Esophagus muscularis mucosa (tissue), 4 donors: ENCODE results near the gene PDPR. TPM values are rescaled to one million over a fixed set of nuclear protein-coding genes. Genes with fewer than 3 reads are reported as not detected.
"Not testable (repeated sequence)": the region's sequence is repeated elsewhere in the genome, so short reads cannot be mapped to it uniquely, and the experiment has no call there.

Source experiments
- DNase-seq: peaks from one replicate; pipeline ENCODE4 v3.0.0-alpha.2; 2017; ENCODE audit errors: extremely low spot score
- H3K27ac ChIP-seq, 4 donors: fragments of 200-600 bp; sonication (generic); replicated peaks in 1 of 4; 1 replicate in 3 of 4; 2 replicates in 1 of 4; pipeline ENCODE4 v1.5.1; 2016 to 2019; ENCODE audit warnings: mild to moderate bottlenecking in 1 of 4
- H3K27me3 ChIP-seq, 4 donors: fragments of 200-600 bp; sonication (generic); one replicate each; pipeline versions ENCODE4 v1.5.1 to v1.6.0; 2016 to 2019
- H3K36me3 ChIP-seq, 4 donors: fragments of 200-600 bp; sonication (generic); one replicate each; pipeline ENCODE4 v1.5.1; 2016 to 2019
- H3K4me1 ChIP-seq, 4 donors: fragments of 200-600 bp; sonication (generic); one replicate each; pipeline ENCODE4 v1.5.1; 2016 to 2019
- H3K4me3 ChIP-seq, 4 donors: fragments of 200-600 bp; sonication (generic); 1 replicate in 2 of 4; 2 replicates in 2 of 4; pipeline ENCODE4 v1.5.1; 2016 to 2019; ENCODE audit warnings: mild to moderate bottlenecking in 4 of 4, moderate library complexity in 1 of 4
- H3K9me3 ChIP-seq, 4 donors: fragments of 200-600 bp; sonication (generic); 1 replicate in 3 of 4; 2 replicates in 1 of 4; pipeline ENCODE4 v1.5.1; 2016 to 2019
- WGBS: methylation state at CpG from one replicate; pipeline ENCODE4 v1.1.5; 2018; 5-methylcytosine and 5-hydroxymethylcytosine counted together
- intact Hi-C: fragments of 100-400 bp; cut with DNase I; formaldehyde crosslinking; loops from one replicate; pipeline ENCODE4 v1.15.1; 2023
- total RNA-seq, 4 donors: library from RNA; depleted of rRNA; stranded (reverse); fragments of >200 nt; gene quantifications; one replicate each; pipeline versions ENCODE4 v1.1.0 to v1.2.1, GENCODE V29; 2016

Gene PDPR
- total RNA-seq, 4 donors from 2014 or later, result 19.1 to 31.8 (median 27.4) TPM

- H3K4me1 ChIP-seq, DNase-seq, intact Hi-C loops, H3K27me3 ChIP-seq, H3K36me3 ChIP-seq, H3K9me3 ChIP-seq: not testable (repeated sequence)
- H3K27ac ChIP-seq, result peak overlapping the region; percentile 66 to 83 (median 72)
- H3K4me3 ChIP-seq, result peak overlapping the region; percentile 50 to 57 (median 54)
- WGBS, result no CpG with 5 or more reads among the region's 71 CpGs
Observed at GRCh38 chr16:70187858-70188607, 73.9 kb downstream of the PDPR start.

GRCh38 chr16:70188608-70188915, 74.4 kb downstream of the PDPR start:
- H3K36me3 ChIP-seq, H3K27me3 ChIP-seq, H3K9me3 ChIP-seq, intact Hi-C loops, DNase-seq, H3K4me1 ChIP-seq: not testable (repeated sequence)
- WGBS, result no CpG with 5 or more reads among the region's 22 CpGs
- Histone ChIP-seq H3K27ac (peak overlapping the region; percentile 66 to 83 (median 72)), H3K4me3 (peak overlapping the region; percentile 50 to 57 (median 54))

- H3K36me3 ChIP-seq, intact Hi-C loops, DNase-seq, H3K9me3 ChIP-seq, H3K27ac ChIP-seq, H3K4me1 ChIP-seq, H3K4me3 ChIP-seq, H3K27me3 ChIP-seq: not testable (repeated sequence)
- WGBS, result no CpG with 5 or more reads among the region's 5 CpGs
Observed at GRCh38 chr16:70190574-70190973, 76.4 kb downstream of the PDPR start.

- H3K4me3 ChIP-seq, H3K4me1 ChIP-seq, H3K9me3 ChIP-seq, H3K36me3 ChIP-seq, intact Hi-C loops, H3K27me3 ChIP-seq, H3K27ac ChIP-seq, DNase-seq: not testable (repeated sequence)
- no CpG with 5 or more reads among the region's 12 CpGs for WGBS
Observed at GRCh38 chr16:70196683-70197300, 82.7 kb downstream of the PDPR start.

- H3K36me3 ChIP-seq, H3K4me1 ChIP-seq, H3K27me3 ChIP-seq, H3K27ac ChIP-seq, H3K4me3 ChIP-seq, H3K9me3 ChIP-seq, DNase-seq, intact Hi-C loops: not testable (repeated sequence)
- 94% methylated on average over 3 of the region's 7 CpGs for WGBS
Observed at GRCh38 chr16:70197611-70198010, 83.5 kb downstream of the PDPR start.

- H3K27me3 ChIP-seq, H3K36me3 ChIP-seq, H3K4me1 ChIP-seq, H3K9me3 ChIP-seq, intact Hi-C loops, DNase-seq, H3K27ac ChIP-seq, H3K4me3 ChIP-seq: not testable (repeated sequence)
- WGBS, result 83% methylated on average over 9 of the region's 9 CpGs
Observed at GRCh38 chr16:70198230-70198629, 84.1 kb downstream of the PDPR start.

- H3K36me3 ChIP-seq, intact Hi-C loops, H3K27ac ChIP-seq, H3K27me3 ChIP-seq, H3K4me1 ChIP-seq, H3K9me3 ChIP-seq, DNase-seq, H3K4me3 ChIP-seq: not testable (repeated sequence)
- WGBS, result 56% methylated on average over 3 of the region's 3 CpGs
Observed at GRCh38 chr16:70198666-70199065, 84.5 kb downstream of the PDPR start.

GRCh38 chr16:70199170-70199569, 85.0 kb downstream of the PDPR start:
- H3K27me3 ChIP-seq, H3K4me3 ChIP-seq, H3K36me3 ChIP-seq, H3K4me1 ChIP-seq, intact Hi-C loops, DNase-seq, H3K27ac ChIP-seq, H3K9me3 ChIP-seq: not testable (repeated sequence)
- 92% methylated on average over 9 of the region's 9 CpGs for WGBS

GRCh38 chr16:70200063-70200462, 85.9 kb downstream of the PDPR start:
- H3K27ac ChIP-seq, H3K9me3 ChIP-seq, H3K4me3 ChIP-seq, intact Hi-C loops, H3K4me1 ChIP-seq, H3K27me3 ChIP-seq, H3K36me3 ChIP-seq, DNase-seq: not testable (repeated sequence)
- WGBS, result 81% methylated on average over 8 of the region's 8 CpGs

GRCh38 chr16:70203508-70203907, 89.4 kb downstream of the PDPR start:
- intact Hi-C loops, result not testable (repeated sequence)
- 61% methylated on average over 3 of the region's 7 CpGs for WGBS

GRCh38 chr16:70204010-70204409, 89.9 kb downstream of the PDPR start:
- intact Hi-C loops, H3K27me3 ChIP-seq, H3K27ac ChIP-seq, H3K9me3 ChIP-seq, DNase-seq, H3K4me1 ChIP-seq, H3K4me3 ChIP-seq: not testable (repeated sequence)
- peaks cover 0 to 12% (median 1%) of the 10 kb centered on the region in 4 donors for H3K36me3 ChIP-seq
- 80% methylated on average over 1 of the region's 29 CpGs for WGBS

More at GRCh38 chr16:70203508-70203907, 89.4 kb downstream of the PDPR start:
- not testable (repeated sequence) for H3K27ac ChIP-seq, H3K9me3 ChIP-seq, H3K27me3 ChIP-seq, DNase-seq, H3K4me1 ChIP-seq, H3K4me3 ChIP-seq
- H3K36me3 ChIP-seq, result peaks cover 0 to 10% (median 1%) of the 10 kb centered on the region in 4 donors

GRCh38 chr16:70204668-70205405, 90.7 kb downstream of the PDPR start:
- H3K27me3 ChIP-seq, H3K4me1 ChIP-seq, H3K9me3 ChIP-seq, intact Hi-C loops, H3K4me3 ChIP-seq, DNase-seq, H3K27ac ChIP-seq: not testable (repeated sequence)
- 94% methylated on average over 7 of the region's 46 CpGs for WGBS
- peaks cover 0 to 12% (median 1%) of the 10 kb centered on the region in 4 donors for H3K36me3 ChIP-seq
